Fibroblast of skin of abdomen (primary cell): ENCODE data around the gene TMEM176B.
"Not testable (repeated sequence)": the region's sequence is repeated elsewhere in the genome, so short reads cannot be mapped to it uniquely, and the experiment has no call there.

Experiments used
- DNase-seq: peaks from one replicate; pipeline ENCODE4 v3.0.0-alpha.2; 2013

Gene TMEM176B

GRCh38 chr7:150823043-150823442, 22.9 kb upstream of the TMEM176B start:
- no peak for DNase-seq

DNA sequence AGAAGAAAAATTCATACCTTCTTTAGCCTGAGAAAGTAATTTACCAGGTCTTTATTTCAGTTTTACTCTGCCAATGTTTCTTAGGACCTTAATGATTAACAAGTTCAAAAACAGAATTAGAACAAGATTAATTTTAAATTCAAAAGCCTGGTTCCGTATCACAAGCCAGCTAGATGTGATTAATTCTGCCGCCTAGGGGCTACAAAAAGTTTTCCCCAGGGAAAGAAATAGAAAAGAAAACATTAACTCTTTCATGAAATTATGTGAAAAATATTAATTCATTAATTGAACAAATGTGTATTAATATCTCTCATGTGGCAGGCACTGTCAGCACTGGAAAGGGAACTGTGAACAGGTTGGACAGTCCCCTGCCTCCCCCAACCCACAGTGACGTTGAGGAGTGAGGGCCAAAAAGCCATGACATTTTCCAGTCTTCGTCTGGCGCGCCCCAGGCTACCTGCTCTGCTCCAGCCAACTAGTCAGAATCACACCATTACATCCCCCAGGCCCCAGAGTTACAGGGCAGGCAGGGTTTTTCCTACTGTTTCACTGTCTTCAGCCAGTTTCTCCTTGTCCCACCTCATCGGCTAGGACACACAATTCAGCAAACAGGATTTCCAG, 20.5 kb upstream of the TMEM176B start:
- no peak for DNase-seq

DNA sequence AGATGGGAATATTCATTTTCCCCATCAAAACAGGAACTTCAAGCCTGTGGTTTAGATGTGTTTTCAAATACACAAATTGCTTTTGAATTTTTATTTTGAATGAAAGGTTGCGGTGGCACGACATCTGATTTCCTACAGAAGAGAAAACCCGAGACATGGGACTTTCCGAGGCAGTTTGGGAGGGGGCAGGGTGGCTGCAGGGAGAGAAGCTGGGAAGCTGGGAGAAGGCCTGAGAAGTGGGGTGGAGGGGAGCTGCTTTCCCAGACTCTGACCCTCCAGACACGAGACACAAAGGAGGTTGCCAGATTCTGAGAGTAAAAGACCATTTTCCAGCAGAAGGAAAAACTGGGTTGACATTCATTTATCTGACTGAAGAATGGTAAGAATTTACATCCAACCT, 20.0 kb upstream of the TMEM176B start:
- DNase-seq, result no peak

GRCh38 chr7:150818971-150819370, 18.8 kb upstream of the TMEM176B start:
- no peak for DNase-seq

GRCh38 chr7:150814328-150815001, 14.3 kb upstream of the TMEM176B start:
- no peak for DNase-seq

DNA sequence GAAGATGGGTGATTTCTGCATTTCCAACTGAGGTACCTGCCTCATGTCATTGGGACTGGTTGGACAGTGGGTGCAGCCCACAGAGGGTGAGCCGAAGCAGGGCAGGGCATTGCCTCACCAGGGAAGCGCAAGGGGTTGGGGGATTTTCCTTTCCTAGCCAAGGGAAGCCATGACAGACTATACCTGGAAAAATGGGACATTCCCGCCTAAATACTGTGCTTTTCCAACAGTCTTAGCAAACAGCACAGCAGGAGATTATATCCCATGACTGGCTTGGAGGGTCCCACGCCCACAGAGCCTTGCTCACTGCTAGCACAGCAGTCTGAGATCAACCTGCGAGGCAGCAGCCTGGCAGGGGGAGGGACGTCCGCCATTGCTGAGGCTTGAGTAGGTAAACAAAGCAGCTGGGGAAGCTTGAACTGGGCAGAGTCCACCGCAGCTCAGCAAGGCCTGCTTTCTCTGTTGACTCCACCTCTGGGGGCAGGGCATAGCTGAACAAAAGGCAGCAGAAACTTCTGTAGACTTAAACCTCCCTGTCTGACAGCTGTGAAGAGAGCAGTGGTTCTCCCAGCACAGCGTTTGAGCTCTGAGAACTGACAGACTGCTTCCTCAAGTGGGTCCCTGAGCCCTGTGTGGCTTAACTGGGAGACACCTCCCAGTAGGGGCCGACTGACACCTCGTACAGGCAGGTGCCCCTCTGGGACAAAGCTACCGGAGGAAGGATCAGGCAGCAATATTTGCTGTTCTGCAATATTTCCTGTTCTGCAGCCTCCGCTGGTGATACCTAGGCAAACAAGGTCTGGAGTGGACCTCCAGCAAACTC, 7.7 kb upstream of the TMEM176B start:
- DNase-seq, result not testable (repeated sequence)

GRCh38 chr7:150806863-150807262, 6.7 kb upstream of the TMEM176B start:
- DNase-seq, result no peak

DNA sequence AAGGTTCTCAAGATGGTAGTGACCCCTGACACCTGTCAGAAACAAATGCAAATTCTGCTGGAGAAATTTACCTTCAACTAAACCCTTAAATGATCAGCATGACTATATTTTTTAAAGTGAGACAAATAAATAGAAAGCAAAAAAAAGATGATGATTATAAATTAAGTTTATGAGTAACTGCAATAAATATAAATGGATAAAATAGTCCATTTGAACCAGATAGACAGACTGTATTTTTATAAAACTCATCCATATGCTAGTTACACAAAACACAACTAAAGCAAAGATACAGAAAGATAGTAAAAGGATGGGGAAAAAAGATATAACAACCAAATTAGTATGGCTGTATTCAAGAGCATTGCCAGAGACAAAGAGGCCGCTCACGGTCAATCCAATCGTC, 6.3 kb upstream of the TMEM176B start:
- DNase-seq, result no peak

DNA sequence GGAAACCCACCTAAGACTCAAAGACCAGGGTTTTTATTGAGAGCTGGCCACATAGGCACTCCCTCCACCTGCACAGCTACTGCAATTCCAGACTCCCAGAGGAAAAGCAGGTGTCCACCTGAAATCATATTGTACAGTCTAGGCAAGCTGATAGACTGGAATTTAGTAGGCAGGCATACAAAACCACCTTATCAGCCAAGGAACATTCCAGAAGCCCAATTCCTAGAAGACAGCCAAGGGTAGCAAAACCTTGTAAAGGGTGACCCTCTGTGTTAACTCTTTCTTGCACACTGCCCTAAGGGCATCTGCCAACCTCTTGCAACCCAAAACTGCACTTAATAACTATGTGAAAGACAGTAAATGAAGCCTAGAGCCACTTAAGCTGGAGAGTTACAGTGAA, 5.7 kb upstream of the TMEM176B start:
- no peak for DNase-seq

DNA sequence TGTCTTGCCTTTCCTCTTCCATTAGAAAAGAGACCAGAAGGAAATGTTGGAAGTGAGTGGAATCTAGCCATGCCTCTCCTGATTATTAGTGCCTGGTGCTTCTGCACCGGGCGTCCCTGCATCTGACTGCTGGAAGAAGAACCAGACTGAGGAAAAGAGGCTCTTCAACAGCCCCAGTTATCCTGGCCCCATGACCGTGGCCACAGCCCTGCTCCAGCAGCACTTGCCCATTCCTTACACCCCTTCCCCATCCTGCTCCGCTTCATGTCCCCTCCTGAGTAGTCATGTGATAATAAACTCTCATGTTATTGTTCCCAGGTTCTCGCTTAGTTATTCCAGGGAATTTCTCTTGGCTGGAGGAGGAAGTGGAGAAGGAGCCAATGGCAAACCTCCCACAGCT, 4.6 kb upstream of the TMEM176B start:
- DNase-seq, result no peak

DNA sequence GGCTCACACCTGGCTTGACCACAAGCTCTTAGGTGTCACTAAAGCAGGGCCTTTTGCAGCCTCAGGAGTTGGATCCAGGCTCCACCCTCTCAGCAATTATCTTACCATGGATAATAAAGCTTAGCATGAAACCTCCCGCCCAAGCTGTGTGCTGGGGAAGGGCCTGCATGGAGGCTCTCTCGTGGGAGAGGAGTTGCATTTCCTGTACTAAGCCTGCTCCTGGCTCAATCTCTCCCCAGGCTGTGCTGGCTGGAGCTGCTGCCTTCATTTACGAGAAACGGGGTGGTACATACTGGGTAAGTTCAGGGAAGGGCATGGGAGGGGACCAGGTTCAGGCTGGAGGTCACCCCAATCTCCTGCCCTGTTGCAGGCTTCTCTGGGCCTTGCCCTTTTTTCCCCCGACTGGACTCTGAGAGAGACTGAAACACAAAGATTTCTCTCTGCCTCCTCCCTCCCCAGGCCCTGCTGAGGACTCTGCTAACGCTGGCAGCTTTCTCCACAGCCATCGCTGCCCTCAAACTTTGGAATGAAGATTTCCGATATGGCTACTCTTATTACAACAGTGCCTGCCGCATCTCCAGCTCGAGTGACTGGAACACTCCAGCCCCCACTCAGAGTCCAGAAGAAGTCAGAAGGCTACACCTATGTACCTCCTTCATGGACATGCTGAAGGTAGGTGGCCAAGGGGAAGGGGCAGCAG, 3.1 kb upstream of the TMEM176B start:
- DNase-seq, result no peak

- no peak for DNase-seq
Observed at GRCh38 chr7:150801946-150802771, 2.0 kb upstream of the TMEM176B start.

DNA sequence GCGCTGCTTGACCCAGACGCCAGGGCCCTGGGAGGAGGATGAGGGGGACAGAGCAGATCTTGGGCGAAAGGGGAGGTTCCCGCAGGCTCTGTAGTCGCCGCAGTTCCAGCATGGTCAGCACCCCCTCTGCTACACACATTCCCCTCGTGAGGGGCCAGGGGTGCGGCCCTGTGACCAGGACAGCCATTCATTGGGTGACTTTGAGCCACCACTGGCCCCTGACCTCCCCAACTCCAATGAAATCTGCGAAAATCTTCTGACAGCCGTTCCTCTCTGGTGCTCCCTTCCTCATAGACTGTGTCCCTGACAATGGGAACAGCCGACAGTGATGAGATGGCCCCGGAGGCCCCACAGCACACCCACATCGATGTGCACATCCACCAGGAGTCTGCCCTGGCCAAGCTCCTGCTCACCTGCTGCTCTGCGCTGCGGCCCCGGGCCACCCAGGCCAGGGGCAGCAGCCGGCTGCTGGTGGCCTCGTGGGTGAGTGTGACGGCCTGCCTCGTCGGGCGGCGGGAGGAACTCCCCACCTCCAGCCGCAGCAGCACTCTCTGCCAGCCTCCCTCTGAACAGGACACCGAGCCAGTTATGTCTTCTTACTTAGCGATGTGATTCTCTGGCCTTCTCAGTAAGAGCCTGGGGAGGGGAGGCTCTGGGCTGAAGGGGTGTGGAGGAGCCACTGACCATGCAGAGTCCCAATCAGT, 1.2 kb upstream of the TMEM176B start:
- DNase-seq, result no peak

DNA sequence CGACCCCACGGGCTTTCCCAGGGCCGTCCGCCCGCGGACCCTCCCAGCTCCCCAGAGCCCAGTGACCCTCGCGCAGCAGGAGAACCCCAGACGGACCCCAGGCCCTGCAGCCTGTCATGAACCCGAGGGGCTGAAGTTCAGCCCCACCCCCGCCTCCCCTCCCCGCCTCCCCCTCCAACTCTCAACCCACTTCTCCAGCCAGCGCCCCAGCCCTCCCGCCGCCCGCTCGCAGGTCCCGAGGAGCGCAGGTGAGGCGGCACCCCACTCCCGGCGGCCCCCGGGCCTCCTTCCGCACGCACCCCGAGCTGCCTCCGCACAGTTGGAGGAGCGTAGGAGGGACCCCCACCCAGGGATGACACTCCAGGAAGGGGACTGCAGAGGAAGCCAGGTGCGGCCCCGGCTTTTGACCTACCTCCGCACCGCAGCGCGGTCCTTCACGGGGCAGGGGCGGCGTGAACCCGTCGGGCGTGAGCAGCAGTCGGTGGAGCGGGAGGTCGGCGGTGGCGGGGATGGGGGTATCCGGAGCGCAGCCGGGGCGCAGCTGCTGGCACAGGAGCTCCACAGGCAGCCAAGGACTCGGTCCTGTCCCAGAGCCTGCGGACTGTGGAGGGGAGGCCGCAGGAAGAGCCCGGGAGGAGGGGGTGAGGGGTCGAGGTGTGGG, 547 bp upstream of the TMEM176B start, which contains the start of gene TMEM176A:
Gene TMEM176A (plus strand): TSS at position 189 of the 661 bp plus-strand sequence. CDS start 782 bp downstream, outside the sequence.
- no peak for DNase-seq

DNA sequence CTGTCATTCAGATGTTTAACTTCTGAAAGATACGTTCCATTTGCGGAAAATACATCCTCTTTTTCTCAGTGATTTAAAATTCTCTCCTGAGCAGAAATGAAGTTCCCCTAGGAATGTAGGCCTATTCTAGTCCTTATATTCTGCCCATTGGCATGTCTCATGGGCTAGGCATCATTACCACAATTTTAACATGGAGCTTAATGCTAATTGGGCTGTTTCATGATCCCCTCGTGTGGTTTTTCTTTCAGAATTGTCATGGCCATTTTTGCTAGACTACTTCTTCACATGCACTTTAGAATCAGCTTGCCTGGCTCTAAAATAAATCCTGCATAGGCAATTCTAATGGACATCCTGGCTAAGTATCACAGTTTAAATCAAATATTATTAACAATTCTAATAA, 1.0 kb downstream of the TMEM176B start:
- no peak for DNase-seq

DNA sequence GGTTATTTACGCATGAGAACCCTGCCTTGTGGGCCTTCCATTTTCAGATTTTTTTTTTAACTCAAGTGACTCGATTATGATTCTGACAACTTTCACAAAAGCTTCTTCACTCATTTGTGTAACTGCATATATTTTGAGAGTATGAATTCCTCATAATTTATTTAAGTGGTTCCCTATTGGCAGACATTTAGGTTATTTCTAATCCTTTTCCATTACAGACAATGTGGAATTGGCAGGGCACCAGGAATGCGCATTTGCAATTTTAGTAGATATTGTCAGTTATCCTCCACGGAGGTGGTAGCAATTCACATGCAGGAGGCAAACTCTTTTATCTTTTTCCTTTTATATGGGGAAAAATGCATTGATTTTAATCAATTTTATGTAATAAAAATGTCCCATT, 2.5 kb downstream of the TMEM176B start:
- DNase-seq, result no peak

DNA sequence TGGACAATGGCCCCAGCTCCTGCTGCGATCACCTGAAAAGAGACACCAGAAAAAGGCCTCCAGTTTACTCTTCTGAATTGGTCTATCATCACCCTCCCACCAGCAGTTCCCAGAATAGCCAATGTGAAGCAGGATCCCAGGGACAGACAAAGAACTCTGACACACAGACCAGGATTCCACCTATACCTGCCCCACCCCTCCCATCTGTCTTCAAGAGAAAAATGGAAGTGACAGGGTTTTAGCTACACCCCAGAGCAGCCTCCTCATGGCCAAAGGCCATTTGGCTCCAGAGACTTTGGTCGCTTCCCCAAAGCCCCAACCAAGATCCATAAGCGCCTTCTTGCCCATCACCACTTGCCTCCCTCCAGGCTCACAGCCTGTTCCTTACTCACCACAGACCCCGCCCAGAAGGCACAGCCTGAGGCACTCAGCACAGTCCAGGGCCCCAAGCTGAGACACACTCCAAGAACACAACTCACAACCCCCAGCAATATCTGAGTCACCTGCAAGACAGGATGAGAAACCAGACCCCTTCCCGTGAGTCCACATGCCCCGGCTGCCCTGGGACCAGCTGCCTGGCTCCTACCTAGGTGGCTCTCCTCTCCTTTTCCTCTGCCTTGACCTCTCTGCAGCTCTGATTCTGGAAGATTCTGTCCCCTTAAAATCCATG, 6.5 kb downstream of the TMEM176B start:
- no peak for DNase-seq

DNA sequence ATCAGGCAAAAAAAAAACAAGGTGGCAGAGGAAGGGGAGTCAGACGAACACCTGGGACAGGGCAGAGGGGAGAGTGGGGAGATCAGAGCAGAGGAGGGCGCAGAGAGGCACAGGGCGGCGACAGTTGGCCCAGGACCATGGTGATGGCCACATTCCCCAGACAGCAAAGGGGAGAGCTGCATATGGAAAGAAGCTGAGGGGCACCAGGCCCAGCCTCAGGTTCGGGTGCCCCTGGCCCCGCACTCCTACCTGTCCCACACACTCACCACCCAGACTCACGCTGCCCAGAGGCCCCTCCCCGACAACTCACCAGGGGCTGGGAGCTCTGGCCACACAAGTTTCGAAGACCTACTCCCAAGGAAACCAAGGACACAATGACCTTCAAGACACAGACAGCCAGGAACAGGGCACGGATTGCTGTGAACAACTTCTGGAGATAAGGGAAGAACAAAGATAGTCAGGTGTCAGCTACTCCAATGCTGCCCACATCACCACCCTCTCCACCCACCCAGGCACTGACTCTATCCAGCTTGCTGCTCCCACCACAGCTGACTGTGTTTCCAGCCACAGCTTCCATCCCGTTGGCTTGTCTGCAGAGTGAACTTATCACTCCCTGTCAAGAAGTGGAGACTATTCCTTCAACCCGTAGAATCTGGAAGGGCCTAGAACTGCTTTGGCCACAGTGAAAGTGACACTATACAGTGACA, 8.3 kb downstream of the TMEM176B start:
- no peak for DNase-seq

- no peak for DNase-seq
Observed at GRCh38 chr7:150791304-150791703, 8.9 kb downstream of the TMEM176B start.
